ENCODE data around the gene ZFP1. TPM values are rescaled to one million over a fixed set of nuclear protein-coding genes. Genes with fewer than 3 reads are reported as not detected.
"Not testable (repeated sequence)": the region's sequence is repeated elsewhere in the genome, so short reads cannot be mapped to it uniquely, and the experiment has no call there.

The ZFP1 gene
- total RNA-seq, 1 donor from 2014 or later, result 10.3 TPM

DNA sequence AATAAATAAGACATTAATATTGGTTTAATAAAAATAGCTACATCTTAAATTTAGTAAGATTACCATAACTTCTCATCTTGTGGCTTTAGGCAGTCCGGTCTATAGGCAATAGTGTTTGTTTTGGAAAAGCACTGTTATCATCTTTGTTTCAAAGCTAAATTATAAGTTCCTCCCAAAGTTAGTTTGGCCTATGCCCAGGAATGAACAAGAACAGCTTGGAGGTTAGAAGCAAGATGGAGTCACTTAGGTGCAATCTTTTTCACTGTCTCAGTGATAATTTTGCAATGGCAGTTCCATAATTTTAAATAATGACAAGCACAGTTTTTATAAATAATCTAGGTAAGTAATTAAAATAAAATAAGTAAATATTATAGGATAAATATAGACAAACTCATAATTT is 25.7 kb upstream of the ZFP1 start:
- DNase-seq (ENCODE audit: low read depth), result no peak
- Histone ChIP-seq H3K36me3 (ENCODE audit: control insufficient read depth, insufficient read depth, low read length) (no peaks in the 10 kb centered on the region), H3K4me3 (ENCODE audit: low read depth, low read length) (no peak overlapping the region), H3K27me3 (ENCODE audit: control insufficient read depth, insufficient read depth, low read length) (no peaks in the 10 kb centered on the region)
- TF ChIP-seq, protein P1, sequence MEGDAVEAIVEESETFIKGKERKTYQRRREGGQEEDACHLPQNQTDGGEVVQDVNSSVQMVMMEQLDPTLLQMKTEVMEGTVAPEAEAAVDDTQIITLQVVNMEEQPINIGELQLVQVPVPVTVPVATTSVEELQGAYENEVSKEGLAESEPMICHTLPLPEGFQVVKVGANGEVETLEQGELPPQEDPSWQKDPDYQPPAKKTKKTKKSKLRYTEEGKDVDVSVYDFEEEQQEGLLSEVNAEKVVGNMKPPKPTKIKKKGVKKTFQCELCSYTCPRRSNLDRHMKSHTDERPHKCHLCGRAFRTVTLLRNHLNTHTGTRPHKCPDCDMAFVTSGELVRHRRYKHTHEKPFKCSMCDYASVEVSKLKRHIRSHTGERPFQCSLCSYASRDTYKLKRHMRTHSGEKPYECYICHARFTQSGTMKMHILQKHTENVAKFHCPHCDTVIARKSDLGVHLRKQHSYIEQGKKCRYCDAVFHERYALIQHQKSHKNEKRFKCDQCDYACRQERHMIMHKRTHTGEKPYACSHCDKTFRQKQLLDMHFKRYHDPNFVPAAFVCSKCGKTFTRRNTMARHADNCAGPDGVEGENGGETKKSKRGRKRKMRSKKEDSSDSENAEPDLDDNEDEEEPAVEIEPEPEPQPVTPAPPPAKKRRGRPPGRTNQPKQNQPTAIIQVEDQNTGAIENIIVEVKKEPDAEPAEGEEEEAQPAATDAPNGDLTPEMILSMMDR (IDR thresholded peaks at IDR 0.05; ENCODE audit: insufficient read depth, low read length, poor library complexity, severe bottlenecking), result no peak

DNA sequence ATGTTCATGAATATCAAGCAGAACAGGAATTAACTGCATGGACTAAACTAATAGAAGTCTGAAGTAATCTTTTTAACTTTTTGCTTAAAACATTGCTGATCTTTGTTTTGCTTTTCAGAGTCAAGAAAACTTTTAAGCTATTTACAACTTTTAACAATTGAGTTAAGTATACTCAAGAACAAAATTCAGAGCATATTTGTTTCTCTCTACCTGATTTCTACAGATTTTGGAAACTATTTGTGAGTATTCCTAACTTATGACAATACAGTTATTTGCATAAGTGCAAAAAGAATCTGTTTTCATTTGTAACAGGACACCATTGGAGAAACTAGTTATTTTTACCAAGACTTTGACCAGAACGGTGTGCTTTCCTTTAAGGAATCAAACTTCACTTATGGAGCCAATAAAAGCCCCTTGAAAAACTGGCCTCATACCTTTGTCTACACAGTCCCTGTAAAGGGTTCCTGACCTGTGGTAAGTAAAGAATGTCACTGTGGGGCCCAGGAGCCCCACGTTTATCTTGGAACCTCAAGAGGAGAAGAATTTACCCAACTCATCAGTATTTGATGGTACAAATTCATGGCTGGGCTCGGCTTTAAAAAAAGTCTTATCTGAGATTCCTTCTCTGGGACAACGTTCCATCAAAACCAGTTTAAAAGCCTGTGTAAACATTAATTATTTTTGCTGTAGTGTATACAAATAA is 20.5 kb upstream of the ZFP1 start:
- H3K36me3 ChIP-seq (ENCODE audit: control insufficient read depth, insufficient read depth, low read length), result no peaks in the 10 kb centered on the region
- H3K27me3 ChIP-seq (ENCODE audit: control insufficient read depth, insufficient read depth, low read length), result no peaks in the 10 kb centered on the region
- no peak overlapping the region for H3K4me3 ChIP-seq (ENCODE audit: low read depth, low read length)
- no peak for DNase-seq (ENCODE audit: low read depth)
- TF ChIP-seq, protein P1 (IDR thresholded peaks at IDR 0.05; ENCODE audit: insufficient read depth, low read length, poor library complexity, severe bottlenecking), result no peak

GRCh38 chr16:75129421-75130149 is 18.7 kb upstream of the ZFP1 start:
- not testable (repeated sequence) for H3K36me3 ChIP-seq (ENCODE audit: control insufficient read depth, insufficient read depth, low read length); H3K27me3 ChIP-seq (ENCODE audit: control insufficient read depth, insufficient read depth, low read length); H3K4me3 ChIP-seq (ENCODE audit: low read depth, low read length); DNase-seq (ENCODE audit: low read depth)

DNA sequence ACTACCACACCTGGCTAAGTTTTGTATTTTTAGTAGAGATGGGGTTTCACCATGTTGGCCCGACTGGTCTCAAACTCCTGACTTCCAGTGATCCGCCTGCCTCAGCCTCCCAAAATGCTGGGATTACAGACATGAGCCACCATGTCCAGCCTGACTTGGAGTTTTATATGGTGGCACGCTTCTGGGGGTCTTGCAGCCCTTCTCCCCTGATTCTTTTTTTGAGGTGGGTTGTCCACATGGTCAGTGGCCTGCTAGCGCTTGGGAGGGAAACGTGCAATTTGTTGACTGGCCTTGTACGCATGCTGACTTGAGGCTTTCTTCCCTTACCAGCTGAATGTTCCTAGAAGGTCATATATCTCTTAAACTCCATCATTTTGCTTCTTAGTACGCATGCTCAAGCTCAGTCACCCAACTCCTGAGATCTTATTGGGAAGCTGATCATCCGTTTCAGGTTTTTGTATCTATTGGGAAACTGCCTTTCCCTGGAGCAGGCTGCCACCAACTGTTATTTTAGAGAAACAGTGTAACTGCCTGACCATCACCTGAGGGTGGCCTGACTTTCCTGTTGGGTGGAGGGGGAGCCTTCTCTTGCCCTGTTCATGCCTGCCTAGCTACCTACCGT is 18.1 kb upstream of the ZFP1 start:
- no peak for DNase-seq (ENCODE audit: low read depth)
- Histone ChIP-seq H3K27me3 (ENCODE audit: control insufficient read depth, insufficient read depth, low read length) (no peaks in the 10 kb centered on the region), H3K4me3 (ENCODE audit: low read depth, low read length) (no peak overlapping the region), H3K36me3 (ENCODE audit: control insufficient read depth, insufficient read depth, low read length) (no peaks in the 10 kb centered on the region)
- TF ChIP-seq, protein P1 (IDR thresholded peaks at IDR 0.05; ENCODE audit: insufficient read depth, low read length, poor library complexity, severe bottlenecking), result no peak

DNA sequence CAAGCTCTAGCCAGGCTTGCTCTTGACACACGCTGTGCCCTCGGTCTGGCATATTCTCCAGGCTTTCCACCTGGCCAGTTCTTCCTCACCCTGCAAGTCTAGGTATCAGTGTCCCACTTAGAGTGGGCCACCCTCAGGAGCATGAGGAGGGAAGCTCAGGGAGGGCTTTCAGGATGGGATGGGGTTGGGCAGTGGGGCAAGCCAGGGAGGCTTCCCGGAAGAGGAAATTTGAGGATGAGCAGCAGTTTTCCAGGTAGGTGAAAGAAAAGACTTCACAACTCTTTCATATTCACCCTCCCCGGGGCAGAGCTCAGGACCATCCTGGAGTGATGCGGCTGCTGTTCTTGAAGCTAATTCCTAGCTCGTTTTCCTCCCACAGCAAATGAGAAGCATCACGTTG is 17.2 kb upstream of the ZFP1 start:
- TF ChIP-seq, protein P1 (IDR thresholded peaks at IDR 0.05; ENCODE audit: insufficient read depth, low read length, poor library complexity, severe bottlenecking), result no peak
- DNase-seq (ENCODE audit: low read depth), result no peak

GRCh38 chr16:75138233-75138632 is 10.1 kb upstream of the ZFP1 start:
- Histone ChIP-seq H3K27me3 (ENCODE audit: control insufficient read depth, insufficient read depth, low read length) (no peaks in the 10 kb centered on the region), H3K4me3 (ENCODE audit: low read depth, low read length) (no peak overlapping the region), H3K36me3 (ENCODE audit: control insufficient read depth, insufficient read depth, low read length) (no peaks in the 10 kb centered on the region)
- DNase-seq (ENCODE audit: low read depth), result no peak
- TF ChIP-seq, protein P1 (IDR thresholded peaks at IDR 0.05; ENCODE audit: insufficient read depth, low read length, poor library complexity, severe bottlenecking), result no peak

More for the DNA sequence above, 17.2 kb upstream of the ZFP1 start:
- Histone ChIP-seq H3K36me3 (ENCODE audit: control insufficient read depth, insufficient read depth, low read length) (no peaks in the 10 kb centered on the region), H3K27me3 (ENCODE audit: control insufficient read depth, insufficient read depth, low read length) (no peaks in the 10 kb centered on the region), H3K4me3 (ENCODE audit: low read depth, low read length) (no peak overlapping the region)
